Osteoblast (primary cell): Measurements from ENCODE around the gene ARHGAP42. TPM values are rescaled to one million over a fixed set of nuclear protein-coding genes. Genes with fewer than 3 reads are reported as not detected.

ENCODE experiments used
- DNase-seq: peaks from one replicate; pipeline ENCODE4 v3.0.0; 2011; ENCODE audit warnings: low spot score, mixed read lengths; ENCODE audit not compliant: insufficient read length; ENCODE audit errors: missing footprints
- H2AFZ ChIP-seq: 2 replicates; pipeline ENCODE4 v1.6.0; 2011; ENCODE audit warnings: mild to moderate bottlenecking, low read length
- H3K27ac ChIP-seq: 2 replicates; pipeline ENCODE4 v1.5.1; 2011; ENCODE audit warnings: mild to moderate bottlenecking, low read depth, low read length, moderate library complexity
- H3K27me3 ChIP-seq: 2 replicates; pipeline ENCODE4 v1.6.0; 2012; ENCODE audit warnings: mild to moderate bottlenecking, control low read depth, inconsistent platforms, low read length, moderate library complexity; ENCODE audit not compliant: insufficient read depth
- H3K36me3 ChIP-seq: 2 replicates; pipeline ENCODE4 v1.5.1; 2011; ENCODE audit warnings: mild to moderate bottlenecking, low read length, control low read depth, moderate library complexity; ENCODE audit not compliant: insufficient read depth
- H3K4me1 ChIP-seq: 2 replicates; pipeline ENCODE4 v1.5.1; 2011; ENCODE audit warnings: mild to moderate bottlenecking, low read length, control low read depth, moderate library complexity; ENCODE audit not compliant: insufficient read depth
- H3K4me2 ChIP-seq: 2 replicates; pipeline ENCODE4 v1.6.0; 2011; ENCODE audit warnings: mild to moderate bottlenecking, low read length; ENCODE audit not compliant: insufficient read depth
- H3K4me3 ChIP-seq: fragments of 200-600 bp; sonication (generic); 3 replicates; pipeline ENCODE4 v1.5.1; 2012; ENCODE audit warnings: mild to moderate bottlenecking, low read length, inconsistent platforms; ENCODE audit not compliant: insufficient read depth
- H3K79me2 ChIP-seq: 2 replicates; pipeline ENCODE4 v1.6.0; 2012; ENCODE audit warnings: mild to moderate bottlenecking, low read length, control low read depth, inconsistent platforms; ENCODE audit not compliant: insufficient read depth
- H3K9me3 ChIP-seq: 2 replicates; pipeline ENCODE4 v1.5.1; 2011; ENCODE audit warnings: low read depth, low read length, control low read depth
- H4K20me1 ChIP-seq: 2 replicates; pipeline ENCODE4 v1.6.0; 2012; ENCODE audit warnings: mild to moderate bottlenecking, low read length, control low read depth; ENCODE audit not compliant: insufficient read depth
- CTCF ChIP-seq: IDR thresholded peaks from 2 replicates; pipeline ENCODE4 v1.5.1; 2011; ENCODE audit warnings: mild to moderate bottlenecking, low read depth, low read length, moderate library complexity; ENCODE audit errors: extremely low read depth
- total RNA-seq: library from RNA; depleted of rRNA; stranded (reverse); fragments of >200 nt; gene quantifications from 2 replicates; pipeline ENCODE4 v1.2.3, GENCODE V29; 2012

The ARHGAP42 gene
- total RNA-seq, 1 donor = 9.4 TPM

- Histone ChIP-seq H4K20me1 (no peaks in the 10 kb centered on the region), H3K9me3 (no peaks in the 10 kb centered on the region), H3K79me2 (no peaks in the 10 kb centered on the region), H3K4me3 (no peak overlapping the region), H3K27me3 (no peaks in the 10 kb centered on the region), H3K4me1 (no peaks in the 10 kb centered on the region), H3K27ac (no peak overlapping the region), H3K4me2 (no peak overlapping the region), H2AFZ (no peak overlapping the region), H3K36me3 (no peaks in the 10 kb centered on the region)
- no peak for DNase-seq
- no peak for TF ChIP-seq CTCF
These were observed 274.5 kb downstream of the ARHGAP42 start for GRCh38 chr11:100961633-100962032.

- Histone ChIP-seq H3K4me1 (no peaks in the 10 kb centered on the region), H3K4me3 (no peak overlapping the region), H3K79me2 (no peaks in the 10 kb centered on the region), H3K36me3 (no peaks in the 10 kb centered on the region), H2AFZ (no peak overlapping the region), H3K4me2 (no peak overlapping the region), H3K27ac (no peak overlapping the region), H3K9me3 (no peaks in the 10 kb centered on the region), H4K20me1 (no peaks in the 10 kb centered on the region), H3K27me3 (no peaks in the 10 kb centered on the region)
- DNase-seq = no peak
- TF ChIP-seq CTCF = no peak
These were observed 276.3 kb downstream of the ARHGAP42 start for GRCh38 chr11:100963375-100963774.

DNA sequence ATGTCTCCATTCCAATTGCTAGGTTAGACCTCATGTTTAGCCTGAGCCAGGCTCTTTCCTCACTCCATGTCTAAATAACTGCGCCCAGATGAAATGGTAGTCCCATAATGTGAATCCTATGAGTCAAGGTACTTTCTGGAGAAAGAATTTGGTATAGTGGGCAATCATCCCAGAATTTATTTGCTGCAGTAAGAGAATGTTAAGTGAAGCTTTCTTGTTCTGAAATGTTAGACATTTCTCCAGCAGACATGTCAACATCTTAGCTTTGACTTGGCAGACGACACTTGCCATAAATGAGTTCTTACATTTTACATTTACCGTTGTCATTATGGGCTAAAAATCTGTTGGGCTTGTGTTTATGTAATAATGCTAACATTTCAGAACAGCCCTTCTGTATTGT is 277.3 kb downstream of the ARHGAP42 start:
- no peaks in the 10 kb centered on the region for H3K27me3 ChIP-seq
- no peaks in the 10 kb centered on the region for H3K79me2 ChIP-seq
- H3K4me3 ChIP-seq = no peak overlapping the region
- H3K36me3 ChIP-seq = no peaks in the 10 kb centered on the region
- DNase-seq = no peak
- H3K4me1 ChIP-seq = peaks cover under 1% of the 10 kb centered on the region
- no peaks in the 10 kb centered on the region for H3K9me3 ChIP-seq
- TF ChIP-seq CTCF = no peak
- H4K20me1 ChIP-seq = no peaks in the 10 kb centered on the region
- H3K4me2 ChIP-seq = no peak overlapping the region
- no peak overlapping the region for H2AFZ ChIP-seq
- no peak overlapping the region for H3K27ac ChIP-seq

DNA sequence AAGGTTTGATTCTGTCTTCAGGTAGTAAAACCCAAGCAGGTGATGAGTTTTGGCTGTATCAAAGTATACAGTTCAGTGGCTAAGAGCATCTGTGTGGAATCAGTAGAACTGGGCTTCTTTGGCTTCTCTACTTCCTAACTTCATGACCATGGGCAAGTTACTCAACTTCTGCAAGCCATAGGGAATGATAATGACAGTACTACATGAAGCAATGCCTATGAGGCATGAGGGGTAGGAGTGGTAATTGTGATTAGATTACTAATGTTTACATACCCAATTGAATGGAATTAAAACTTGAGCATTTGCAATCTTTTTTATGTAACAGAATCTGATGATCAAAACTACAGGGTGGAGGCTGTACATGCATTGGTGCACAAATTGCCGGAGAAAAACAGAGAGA is 278.3 kb downstream of the ARHGAP42 start:
- H3K36me3 ChIP-seq = no peaks in the 10 kb centered on the region
- no peak overlapping the region for H3K4me2 ChIP-seq
- H3K4me1 ChIP-seq = peaks cover 5% of the 10 kb centered on the region
- no peak overlapping the region for H2AFZ ChIP-seq
- no peak for TF ChIP-seq CTCF
- no peaks in the 10 kb centered on the region for H4K20me1 ChIP-seq
- H3K79me2 ChIP-seq = no peaks in the 10 kb centered on the region
- no peak overlapping the region for H3K4me3 ChIP-seq
- H3K27ac ChIP-seq = no peak overlapping the region
- no peaks in the 10 kb centered on the region for H3K27me3 ChIP-seq
- DNase-seq = no peak
- no peaks in the 10 kb centered on the region for H3K9me3 ChIP-seq
